IPS-20b (cell line): ENCODE results near the gene HDAC9.

ENCODE experiments used
- H3K27ac ChIP-seq: one replicate; pipeline ENCODE4 v1.5.1; 2013; ENCODE audit warnings: low read length
- H3K27me3 ChIP-seq: 2 replicates; pipeline ENCODE4 v1.6.1; 2013; ENCODE audit warnings: mild to moderate bottlenecking, low read length, inconsistent platforms; ENCODE audit not compliant: insufficient read depth
- H3K36me3 ChIP-seq: 2 replicates; pipeline ENCODE4 v1.6.1; 2013; ENCODE audit warnings: low read depth, mild to moderate bottlenecking, inconsistent platforms, low read length, moderate library complexity; ENCODE audit not compliant: insufficient read depth
- H3K4me1 ChIP-seq: 2 replicates; pipeline ENCODE4 v1.6.1; 2013; ENCODE audit warnings: mild to moderate bottlenecking, control low read depth, inconsistent platforms, low read length, moderate library complexity; ENCODE audit not compliant: insufficient read depth
- H3K4me3 ChIP-seq: 2 replicates; pipeline ENCODE4 v1.5.1; 2013; ENCODE audit warnings: mild to moderate bottlenecking, low read length, inconsistent platforms
- H3K9ac ChIP-seq: 2 replicates; pipeline ENCODE4 v1.6.1; 2013; ENCODE audit warnings: low read depth, mild to moderate bottlenecking, inconsistent platforms, low read length, moderate library complexity
- H3K9me3 ChIP-seq: 2 replicates; pipeline ENCODE4 v1.6.1; 2013; ENCODE audit warnings: mild to moderate bottlenecking, low read depth, low read length, inconsistent platforms; ENCODE audit not compliant: insufficient read depth

Gene HDAC9

GRCh38 chr7:18565337-18565736, 69.8 kb downstream of the HDAC9 start:
- Histone ChIP-seq H3K4me3 (no peak overlapping the region), H3K27me3 (no peaks in the 10 kb centered on the region), H3K36me3 (no peaks in the 10 kb centered on the region), H3K9me3 (no peaks in the 10 kb centered on the region), H3K9ac (no peak overlapping the region), H3K27ac (no peak overlapping the region), H3K4me1 (0 out of 2 replicates have a peak, but pooled peaks cover 3% of the 10 kb centered on the region)

- no peak overlapping the region for H3K27ac ChIP-seq
Measured at GRCh38 chr7:18566205-18566604, 70.7 kb downstream of the HDAC9 start.

DNA sequence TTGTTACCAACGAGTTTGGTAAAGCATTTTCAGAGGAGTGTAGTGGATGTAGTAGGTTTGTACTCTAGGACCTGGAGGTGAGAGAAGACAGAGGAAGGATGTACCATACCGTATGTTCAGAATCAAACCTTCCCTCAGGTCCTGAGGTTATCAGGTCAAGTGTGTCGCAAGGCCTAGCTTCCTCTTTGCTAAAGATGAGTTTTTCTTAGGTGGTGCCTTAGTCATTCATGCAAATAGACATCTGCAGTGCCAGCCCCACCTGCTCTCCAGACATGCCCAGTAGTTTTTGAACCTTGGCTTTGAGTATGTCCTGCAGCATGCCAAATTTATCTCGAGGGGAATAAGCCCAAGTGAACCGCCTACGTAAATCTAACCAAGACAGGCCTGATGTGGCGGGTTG, 71.3 kb downstream of the HDAC9 start:
- H3K27me3 ChIP-seq = no peaks in the 10 kb centered on the region
- H3K36me3 ChIP-seq = no peaks in the 10 kb centered on the region
- H3K27ac ChIP-seq = no peak overlapping the region
- no peak overlapping the region for H3K4me3 ChIP-seq
- H3K9me3 ChIP-seq = no peaks in the 10 kb centered on the region
- 0 out of 2 replicates have a peak, but pooled peaks cover 3% of the 10 kb centered on the region for H3K4me1 ChIP-seq
- H3K9ac ChIP-seq = no peak overlapping the region

More at GRCh38 chr7:18566205-18566604, 70.7 kb downstream of the HDAC9 start:
- no peaks in the 10 kb centered on the region for H3K36me3 ChIP-seq
- H3K27me3 ChIP-seq = no peaks in the 10 kb centered on the region
- no peaks in the 10 kb centered on the region for H3K9me3 ChIP-seq
- no peak overlapping the region for H3K4me3 ChIP-seq
- H3K9ac ChIP-seq = no peak overlapping the region
- H3K4me1 ChIP-seq = 0 out of 2 replicates have a peak, but pooled peaks cover 3% of the 10 kb centered on the region

DNA sequence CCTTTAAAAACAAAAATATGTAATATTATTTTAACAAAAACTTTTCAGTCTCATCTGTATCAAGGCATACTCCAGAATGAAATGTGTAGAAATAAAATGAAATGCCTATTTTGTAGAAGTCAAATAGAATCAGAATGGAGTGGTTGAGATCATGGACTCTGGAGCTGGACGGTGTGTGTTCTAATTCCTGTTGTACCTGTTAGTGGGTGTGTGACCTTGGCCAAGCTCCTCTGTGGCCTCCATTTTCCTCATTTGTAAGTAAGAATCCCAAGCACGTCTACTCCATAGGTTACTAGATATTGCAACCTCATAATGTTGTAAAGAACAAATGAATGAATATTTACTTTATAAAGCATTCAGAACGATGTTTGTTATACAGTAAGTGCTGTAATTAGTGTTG, 74.9 kb downstream of the HDAC9 start:
- no peaks in the 10 kb centered on the region for H3K36me3 ChIP-seq
- no peak overlapping the region for H3K9ac ChIP-seq
- no peak overlapping the region for H3K4me3 ChIP-seq
- H3K4me1 ChIP-seq = 0 out of 2 replicates have a peak, but pooled peaks cover 3% of the 10 kb centered on the region
- H3K9me3 ChIP-seq = no peaks in the 10 kb centered on the region
- H3K27ac ChIP-seq = no peak overlapping the region
- H3K27me3 ChIP-seq = no peaks in the 10 kb centered on the region

GRCh38 chr7:18570890-18571478, 75.4 kb downstream of the HDAC9 start:
- no peaks in the 10 kb centered on the region for H3K9me3 ChIP-seq
- no peaks in the 10 kb centered on the region for H3K27me3 ChIP-seq
- no peaks in the 10 kb centered on the region for H3K36me3 ChIP-seq
- H3K27ac ChIP-seq = no peak overlapping the region
- no peak overlapping the region for H3K4me3 ChIP-seq
- 0 out of 2 replicates have a peak, but pooled peaks cover 3% of the 10 kb centered on the region for H3K4me1 ChIP-seq
- H3K9ac ChIP-seq = no peak overlapping the region

GRCh38 chr7:18572154-18572553, 76.6 kb downstream of the HDAC9 start:
- H3K9me3 ChIP-seq = no peaks in the 10 kb centered on the region
- no peaks in the 10 kb centered on the region for H3K36me3 ChIP-seq
- no peaks in the 10 kb centered on the region for H3K27me3 ChIP-seq
- H3K9ac ChIP-seq = no peak overlapping the region
- no peaks in the 10 kb centered on the region for H3K4me1 ChIP-seq
- no peak overlapping the region for H3K4me3 ChIP-seq
- no peak overlapping the region for H3K27ac ChIP-seq

DNA sequence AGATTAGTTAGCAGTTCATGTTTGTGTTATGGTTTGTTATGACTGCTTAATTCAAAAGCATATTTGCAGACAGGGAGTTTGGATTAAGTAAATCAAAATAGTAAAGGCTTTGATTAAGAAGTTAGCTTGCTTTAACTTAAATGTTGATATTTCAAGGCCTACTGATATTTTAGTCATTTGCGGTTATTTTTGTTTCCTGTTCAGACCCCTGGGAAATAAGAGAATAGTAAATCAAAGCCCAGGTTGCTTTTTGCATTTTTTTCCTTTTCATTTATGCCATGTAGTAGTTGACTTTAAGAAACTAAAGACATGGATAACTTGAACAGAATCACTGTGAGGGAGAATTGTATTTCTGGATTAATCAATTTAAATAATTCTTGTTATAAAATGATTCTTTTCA, 77.3 kb downstream of the HDAC9 start:
- Histone ChIP-seq H3K4me3 (no peak overlapping the region), H3K27ac (no peak overlapping the region), H3K4me1 (no peaks in the 10 kb centered on the region)

GRCh38 chr7:18573410-18574234, 78.1 kb downstream of the HDAC9 start:
- Histone ChIP-seq H3K9ac (no peak overlapping the region), H3K9me3 (no peaks in the 10 kb centered on the region), H3K36me3 (no peaks in the 10 kb centered on the region), H3K27ac (no peak overlapping the region), H3K4me3 (no peak overlapping the region), H3K27me3 (no peaks in the 10 kb centered on the region), H3K4me1 (no peaks in the 10 kb centered on the region)

More for the DNA sequence above, 77.3 kb downstream of the HDAC9 start:
- Histone ChIP-seq H3K9ac (no peak overlapping the region), H3K27me3 (no peaks in the 10 kb centered on the region), H3K9me3 (no peaks in the 10 kb centered on the region), H3K36me3 (no peaks in the 10 kb centered on the region)

DNA sequence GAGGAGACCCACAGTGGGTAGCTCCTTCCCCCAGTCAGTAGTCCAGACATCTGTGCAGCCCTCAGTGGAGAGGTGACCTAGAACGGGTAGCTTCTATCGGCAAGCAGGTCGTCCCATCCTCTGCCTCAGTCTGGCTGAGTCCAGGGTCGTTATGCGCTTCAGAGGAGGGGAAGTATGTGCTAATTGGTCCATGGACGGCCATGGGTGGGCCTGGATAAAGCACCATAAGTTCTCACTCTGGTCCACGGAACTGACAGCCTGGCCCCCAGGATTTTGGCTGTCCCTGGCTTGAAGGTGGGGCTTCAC, 78.6 kb downstream of the HDAC9 start:
- Histone ChIP-seq H3K27ac (no peak overlapping the region), H3K27me3 (no peaks in the 10 kb centered on the region), H3K9me3 (no peaks in the 10 kb centered on the region), H3K4me3 (no peak overlapping the region), H3K9ac (no peak overlapping the region), H3K36me3 (no peaks in the 10 kb centered on the region), H3K4me1 (no peaks in the 10 kb centered on the region)

DNA sequence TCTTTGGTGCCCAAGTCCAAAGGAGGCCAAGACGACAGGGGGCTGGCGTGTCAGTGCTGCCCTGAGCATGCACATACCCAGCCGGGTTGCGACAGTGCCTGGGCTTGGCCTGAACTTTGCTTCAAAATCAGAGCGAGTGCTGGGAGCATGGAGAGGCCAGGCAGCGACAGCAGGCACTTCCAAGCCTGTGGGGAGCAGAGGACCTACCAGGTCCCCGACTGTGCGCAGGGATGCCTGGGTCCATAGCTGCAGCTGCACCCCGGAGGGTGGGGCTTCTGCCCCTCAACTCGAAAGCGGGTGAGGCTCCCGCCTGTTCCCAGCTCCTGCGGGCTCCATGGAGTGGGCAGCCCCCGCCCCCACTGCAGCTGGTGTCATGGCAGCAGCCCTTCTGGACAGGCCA, 79.1 kb downstream of the HDAC9 start:
- no peaks in the 10 kb centered on the region for H3K4me1 ChIP-seq
- H3K9me3 ChIP-seq = no peaks in the 10 kb centered on the region
- H3K9ac ChIP-seq = no peak overlapping the region
- H3K36me3 ChIP-seq = no peaks in the 10 kb centered on the region
- H3K4me3 ChIP-seq = no peak overlapping the region
- no peak overlapping the region for H3K27ac ChIP-seq
- H3K27me3 ChIP-seq = no peaks in the 10 kb centered on the region

GRCh38 chr7:18575622-18576572, 80.3 kb downstream of the HDAC9 start:
- H3K27me3 ChIP-seq = no peaks in the 10 kb centered on the region
- H3K4me3 ChIP-seq = no peak overlapping the region
- no peak overlapping the region for H3K27ac ChIP-seq
- H3K4me1 ChIP-seq = peaks cover 1% of the 10 kb centered on the region; the same call in 1 of the 2 replicates
- H3K36me3 ChIP-seq = no peaks in the 10 kb centered on the region
- H3K9me3 ChIP-seq = no peaks in the 10 kb centered on the region
- no peak overlapping the region for H3K9ac ChIP-seq
